Fibroblast of lung (primary cell): Measurements from ENCODE around the gene SMIM21. TPM values are rescaled to one million over a fixed set of nuclear protein-coding genes. Genes with fewer than 3 reads are reported as not detected.

Experiments
- DNase-seq, 2 donors: peaks; one replicate each; pipeline versions ENCODE4 v3.0.0 to v3.0.0-alpha.2; 2010; ENCODE audit warnings: low read depth in 2 of 2
- H2AFZ ChIP-seq: 2 replicates; pipeline ENCODE4 v1.5.1; 2012; ENCODE audit warnings: low read length, control low read depth, inconsistent platforms
- H3K27ac ChIP-seq: 2 replicates; pipeline ENCODE4 v1.5.1; 2011; ENCODE audit warnings: low read length, control low read depth; ENCODE audit not compliant: insufficient read depth
- H3K27me3 ChIP-seq: 2 replicates; pipeline ENCODE4 v1.5.1; 2011; ENCODE audit warnings: mild to moderate bottlenecking, low read length; ENCODE audit not compliant: control insufficient read depth, insufficient read depth
- H3K36me3 ChIP-seq: 2 replicates; pipeline ENCODE4 v1.5.1; 2011; ENCODE audit warnings: low read length; ENCODE audit not compliant: control insufficient read depth, insufficient read depth
- H3K4me1 ChIP-seq: 2 replicates; pipeline ENCODE4 v1.5.1; 2011; ENCODE audit warnings: low read length; ENCODE audit not compliant: control insufficient read depth, insufficient read depth; ENCODE audit errors: extremely low read depth
- H3K4me2 ChIP-seq: 2 replicates; pipeline ENCODE4 v1.5.1; 2011; ENCODE audit warnings: low read length, control low read depth; ENCODE audit not compliant: insufficient read depth; ENCODE audit errors: extremely low read depth
- H3K4me3 ChIP-seq, 4 experiments: fragments of 200-600 bp in 1 of 4; sonication (generic) in 1 of 4; replicated peaks in 1 of 4; 2 replicates each; pipeline ENCODE4 v1.5.1; 2011 to 2016; ENCODE audit warnings: low read length in 4 of 4, low read depth in 3 of 4, mild to moderate bottlenecking in 3 of 4, control low read depth in 2 of 4, inconsistent platforms in 1 of 4, mixed read lengths in 1 of 4; ENCODE audit not compliant: insufficient read depth in 1 of 4; ENCODE audit errors: control extremely low read depth in 1 of 4
- H3K79me2 ChIP-seq: 2 replicates; pipeline ENCODE4 v1.5.1; 2012; ENCODE audit warnings: mild to moderate bottlenecking, low read length, inconsistent platforms; ENCODE audit not compliant: control insufficient read depth, insufficient read depth
- H3K9ac ChIP-seq: 2 replicates; pipeline ENCODE4 v1.5.1; 2011; ENCODE audit warnings: mild to moderate bottlenecking, low read length, control low read depth; ENCODE audit not compliant: insufficient read depth
- H3K9me3 ChIP-seq: 2 replicates; pipeline ENCODE4 v1.5.1; 2012; ENCODE audit warnings: low read depth, low read length; ENCODE audit not compliant: control insufficient read depth, insufficient read depth
- H4K20me1 ChIP-seq: 2 replicates; pipeline ENCODE4 v1.5.1; 2011; ENCODE audit warnings: low read length; ENCODE audit not compliant: control insufficient read depth, insufficient read depth; ENCODE audit errors: extremely low read depth
- CTCF ChIP-seq, 2 donors: IDR thresholded peaks in 1 of 2; conservative IDR thresholded peaks in 1 of 2; 1 replicate in 1 of 2; 2 replicates in 1 of 2; pipeline ENCODE4 v1.5.1; 2011 to 2012; ENCODE audit warnings: low read length in 2 of 2, control low read depth in 1 of 2, inconsistent platforms in 1 of 2, low read depth in 1 of 2, mild to moderate bottlenecking in 1 of 2
- EZH2 ChIP-seq: IDR thresholded peaks from 2 replicates; pipeline ENCODE4 v1.5.1; 2012; ENCODE audit warnings: low read length, control low read depth, mild to moderate bottlenecking; ENCODE audit errors: missing control alignments
- polyA plus RNA-seq, 2 donors: library from polyadenylated mRNA; depleted of rRNA in 1 of 2; stranded (reverse) in 1 of 2; unstranded in 1 of 2; fragments of >200 nt; gene quantifications; 2 replicates each; pipeline ENCODE4 v1.2.1, GENCODE V29; 2011 to 2012; ENCODE audit warnings: missing spikeins in 1 of 2
- total RNA-seq: library from RNA; depleted of rRNA; stranded (reverse); fragments of >200 nt; gene quantifications from 2 replicates; pipeline ENCODE4 v1.2.1, GENCODE V29; 2014

Gene SMIM21
- total and polyA plus RNA-seq, 2 donors (not counting 1 experiment from before 2014, with no cell fraction given): not detected

- H3K9me3 ChIP-seq: no peaks in the 10 kb centered on the region
- no peaks in the 10 kb centered on the region for H3K36me3 ChIP-seq
- H3K27me3 ChIP-seq: no peaks in the 10 kb centered on the region
- H2AFZ ChIP-seq: peak overlapping the region; percentile 61
- no peak overlapping the region for H3K27ac ChIP-seq
- peak overlapping the region; percentile 16 to 54 (median 37) for H3K4me3 ChIP-seq
- peak overlapping the region; percentile 16 for H3K9ac ChIP-seq
- TF ChIP-seq EZH2: no peak
- no peak for TF ChIP-seq CTCF (conservative IDR thresholded peaks at IDR 0.05 in 1 of 2, IDR thresholded peaks at IDR 0.05 in 1 of 2; ENCODE audit: low read depth in 1 of 2, low read length in 2 of 2)
- H3K79me2 ChIP-seq: no peaks in the 10 kb centered on the region
- H3K4me1 ChIP-seq: peaks cover 2% of the 10 kb centered on the region
- peak overlapping the region; percentile 92 for H3K4me2 ChIP-seq
- peak; percentile 34 to 35 for DNase-seq
- no peaks in the 10 kb centered on the region for H4K20me1 ChIP-seq
Measured at GRCh38 chr18:75455249-75456198, 28.0 kb upstream of the SMIM21 start.

DNA sequence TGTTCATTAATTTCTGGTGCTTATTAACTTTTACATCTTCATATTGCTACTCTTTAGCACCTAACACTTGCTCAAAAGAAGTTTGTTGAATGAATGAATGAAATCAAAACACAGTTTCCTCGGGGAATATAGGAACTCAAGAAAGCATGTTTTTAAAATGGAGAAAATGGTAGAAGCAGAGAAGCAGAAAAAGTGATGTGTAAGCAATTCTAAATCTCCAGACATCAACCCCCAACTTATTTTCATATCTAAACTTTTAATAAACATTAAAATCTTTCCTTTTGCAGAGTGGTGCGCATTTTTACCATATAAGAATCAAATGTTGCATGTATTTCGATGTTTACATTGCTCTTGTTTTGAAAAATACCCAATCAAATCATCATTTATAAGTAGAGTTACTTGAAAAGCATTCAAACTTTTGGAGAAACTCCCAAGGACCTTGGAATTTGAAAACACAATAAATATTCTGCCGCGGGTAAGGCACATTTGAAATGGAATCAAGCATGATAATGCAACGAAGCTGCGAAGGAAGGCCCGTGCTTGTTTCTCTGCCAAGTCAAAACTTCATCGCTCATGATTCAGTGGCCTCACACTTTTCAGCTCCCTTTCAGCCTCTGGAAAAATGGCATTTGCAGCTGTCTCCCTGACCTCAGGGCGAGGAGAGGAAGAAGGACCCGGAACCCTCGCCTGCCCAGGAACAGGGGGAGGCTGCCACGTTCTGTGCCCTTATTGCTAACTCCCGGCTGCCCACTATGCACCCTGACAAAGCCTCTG lies 26.7 kb upstream of the SMIM21 start:
- peak in 1 of 2 donors; percentile 65 for DNase-seq
- H2AFZ ChIP-seq: peak overlapping the region; percentile 45

More for the DNA sequence above, 26.7 kb upstream of the SMIM21 start:
- Histone ChIP-seq H3K9me3 (no peaks in the 10 kb centered on the region), H3K4me1 (peaks cover 2% of the 10 kb centered on the region), H3K36me3 (no peaks in the 10 kb centered on the region), H3K4me2 (no peak overlapping the region), H3K79me2 (no peaks in the 10 kb centered on the region), H3K27ac (no peak overlapping the region), H4K20me1 (no peaks in the 10 kb centered on the region), H3K27me3 (no peaks in the 10 kb centered on the region), H3K9ac (no peak overlapping the region), H3K4me3 (no peak overlapping the region)
- TF ChIP-seq CTCF (conservative IDR thresholded peaks at IDR 0.05 in 1 of 2, IDR thresholded peaks at IDR 0.05 in 1 of 2; ENCODE audit: low read depth in 1 of 2, low read length in 2 of 2) (no peak), EZH2 (no peak)
